GM21717 (cell line): ENCODE data around the gene SLC25A4.
A peak's percentile ranks its signal among the peaks of the same experiment; 100 is the strongest.
"Not testable (repeated sequence)": the region's sequence is repeated elsewhere in the genome, so short reads cannot be mapped to it uniquely, and the experiment has no call there.

Experiments
- ATAC-seq: cut with Tn5 transposase; IDR thresholded peaks from one replicate; pipeline ENCODE4 v1.9.1; 2021; ENCODE audit warnings: mild to moderate bottlenecking, moderate library complexity; ENCODE audit not compliant: unreplicated experiment

SLC25A4 gene

GRCh38 chr4:185171373-185172071, 28.5 kb downstream of the SLC25A4 start:
- ATAC-seq: peak; percentile 90

- ATAC-seq: no peak
Observed at GRCh38 chr4:185179488-185179887, 36.4 kb downstream of the SLC25A4 start.

GRCh38 chr4:185182239-185182638, 39.2 kb downstream of the SLC25A4 start:
- no peak for ATAC-seq

GRCh38 chr4:185183622-185184281, 40.7 kb downstream of the SLC25A4 start:
- ATAC-seq: peak; percentile 59

GRCh38 chr4:185186769-185187168, 43.7 kb downstream of the SLC25A4 start:
- ATAC-seq: no peak

GRCh38 chr4:185189606-185190305, 46.7 kb downstream of the SLC25A4 start:
- no peak for ATAC-seq

GRCh38 chr4:185190306-185190856, 47.3 kb downstream of the SLC25A4 start:
- no peak for ATAC-seq

- peak; percentile 87 for ATAC-seq
Observed at GRCh38 chr4:185192059-185192458, 49.0 kb downstream of the SLC25A4 start.

- ATAC-seq: no peak
Observed at GRCh38 chr4:185194924-185195888, 52.1 kb downstream of the SLC25A4 start.

- ATAC-seq: no peak
Observed at GRCh38 chr4:185196437-185196836, 53.4 kb downstream of the SLC25A4 start.

GRCh38 chr4:185198189-185198588, 55.1 kb downstream of the SLC25A4 start:
- not testable (repeated sequence) for ATAC-seq
